Spleen (tissue), 7 donors: ENCODE results near the gene ASB1.

Experiments used
- CTCF ChIP-seq, 11 experiments: fragments of 200-600 bp in 7 of 11; fragments of 450-650 bp in 4 of 11; sonication (generic) in 4 of 11; IDR thresholded peaks in 8 of 11; conservative IDR thresholded peaks in 3 of 11; 1 replicate in 7 of 11; 2 replicates in 4 of 11; pipeline versions ENCODE4 v1.4.0 to v1.8.0; 2016 to 2021; ENCODE audit warnings: antibody characterized with exemption in 11 of 11, inconsistent platforms in 4 of 11, mild to moderate bottlenecking in 1 of 11
- POLR2A ChIP-seq, 3 donors: fragments of 450-650 bp; IDR thresholded peaks; one replicate each; pipeline ENCODE4 v1.5.1; 2017; ENCODE audit warnings: antibody characterized with exemption in 3 of 3, mild to moderate bottlenecking in 1 of 3
- POLR2AphosphoS5 ChIP-seq, 3 donors: sonication (generic); formaldehyde crosslinking; IDR thresholded peaks; one replicate each; pipeline ENCODE4 v1.5.1; 2017; ENCODE audit warnings: antibody characterized with exemption in 3 of 3
- donor health status: DM: no; HTN: no; CAD: no; lungs with moderate emphysema.
- donor health status: DM: no; HTN: no; CAD: no.
- donor health status: DM: no; HTN: no; CAD: no.

- TF ChIP-seq CTCF (IDR thresholded peaks at IDR 0.05 in 8 of 11, conservative IDR thresholded peaks at IDR 0.05 in 3 of 11) (no peak), POLR2AphosphoS5 (IDR thresholded peaks at IDR 0.05) (no peak), POLR2A (IDR thresholded peaks at IDR 0.05) (no peak)
Measured at GRCh38 chr2:238483021-238483420, 56.3 kb downstream of the ASB1 start.
